ENCODE results near the gene MICAL3. TPM values are rescaled to one million over a fixed set of nuclear protein-coding genes. Genes with fewer than 3 reads are reported as not detected.

The MICAL3 gene
- total and polyA plus RNA-seq, 9 of the 15 experiments (the other 6 are each of a cell fraction or from before 2014, with no cell fraction given): 0.53 to 32.1 (median 12.3) TPM

DNA sequence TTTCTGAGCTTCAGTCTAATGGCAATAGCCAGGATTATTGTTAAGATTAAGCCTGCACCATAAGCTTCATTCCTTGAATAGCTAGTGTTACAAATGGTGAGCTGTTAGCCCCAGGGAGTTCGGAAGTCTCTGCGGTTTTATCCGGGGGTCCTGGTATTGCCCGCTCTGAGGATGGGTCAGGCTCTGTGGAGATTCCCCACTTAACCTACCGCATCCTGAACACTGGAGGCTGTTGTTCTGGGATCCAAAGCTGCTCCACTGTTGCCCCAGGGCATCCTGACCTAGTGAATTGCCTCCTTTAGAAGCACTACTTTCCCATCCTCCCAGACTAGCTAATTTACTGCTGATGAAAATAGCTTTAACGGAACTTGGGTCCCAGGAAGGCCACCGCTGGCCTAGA, 38.9 kb upstream of the MICAL3 start (continued):
- no peak for TF ChIP-seq ATF2 (CRISPR knock-in tag; IDR thresholded peaks at IDR 0.05)
- no peak for TF ChIP-seq HINFP (tag; conservative IDR thresholded peaks at IDR 0.05; ENCODE audit: low read depth)
- TF ChIP-seq PHF8 (IDR thresholded peaks at IDR 0.05; ENCODE audit: borderline replicate concordance, low read length): no peak
- no peak for TF ChIP-seq HMG20A (CRISPR knock-in tag; conservative IDR thresholded peaks at IDR 0.05)
- TF ChIP-seq IFI16 (CRISPR knock-in tag; IDR thresholded peaks at IDR 0.05): no peak

DNA sequence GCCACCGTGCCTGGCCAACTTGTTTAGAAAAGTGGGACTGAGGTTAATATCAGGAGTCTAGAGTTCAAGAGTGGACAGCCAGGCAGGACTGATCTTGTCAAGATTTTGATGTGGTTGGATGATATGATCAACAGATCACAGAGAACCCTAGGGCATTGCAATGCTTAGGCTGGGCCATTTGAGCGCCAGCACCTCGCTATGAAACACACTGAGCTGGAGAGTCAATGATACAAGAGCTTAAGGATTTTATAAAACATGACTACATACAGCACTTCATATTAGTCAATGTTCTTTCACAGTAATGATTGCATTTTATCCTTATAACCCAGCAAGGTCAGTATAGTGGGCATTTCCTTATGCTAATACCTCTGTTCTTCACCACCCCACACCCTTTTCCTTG, 38.1 kb upstream of the MICAL3 start:
- FAIRE-seq: no peak
- Histone ChIP-seq H2AFZ (ENCODE audit: low read depth, low read length) (no peak overlapping the region), H3K4me1 (replicated peaks in 1 of 2; ENCODE audit: control insufficient read depth in 2 of 2, insufficient read depth in 2 of 2, low read length in 2 of 2) (no peaks in the 10 kb centered on the region), H3K79me2 (ENCODE audit: control insufficient read depth, insufficient read depth, low read length) (no peaks in the 10 kb centered on the region), H4K20me1 (replicated peaks; ENCODE audit: control insufficient read depth, insufficient read depth, low read length) (peaks cover 5% of the 10 kb centered on the region; the same call in 1 of the 2 replicates), H3K9ac (ENCODE audit: insufficient read depth in 1 of 2, low read depth in 2 of 2, low read length in 2 of 2) (no peak overlapping the region), H3K9me1 (ENCODE audit: control insufficient read depth, insufficient read depth, low read length) (no peaks in the 10 kb centered on the region), H3K36me3 (ENCODE audit: control insufficient read depth, insufficient read depth, low read length) (no peaks in the 10 kb centered on the region), H3K9me3 (replicated peaks; ENCODE audit: control insufficient read depth, insufficient read depth, low read depth, low read length) (no peaks in the 10 kb centered on the region), H3K27ac (ENCODE audit: extremely low read depth, low read depth, low read length) (no peak overlapping the region), H3K4me2 (ENCODE audit: insufficient read depth, low read length) (no peak overlapping the region), H3K27me3 (ENCODE audit: control insufficient read depth in 2 of 2, insufficient read depth in 2 of 2, low read length in 2 of 2) (peaks cover 57 to 61% of the 10 kb centered on the region in 2 experiments), H3K4me3 (no peak overlapping the region)
- intact Hi-C loops (cut with micrococcal nuclease) (loop anchor here (10.0 kb wide), 1 partner anchor 288 kb away; the partner anchor contains the start of gene BID), in situ Hi-C loops (cut with MboI) (no loop called here)
- 15% methylated on average over 3 of the region's 3 CpGs for WGBS (ENCODE audit: insufficient coverage, low coverage, missing lambda C conversion rate)
- DNase-seq (ENCODE audit: extremely low read depth in 1 of 4, low spot score in 3 of 4): no peak
- no TSS peak for BruUV-seq (replicated peaks)
- POLR2A ChIA-PET: interaction anchor here (0.6 to 1.3 kb wide), 3 partner anchors 14 to 186 kb away, joined by 3 to 4 read pairs (median 3); partner anchors contain the start of gene PEX26
- TF ChIP-seq RFX7 (CRISPR knock-in tag; IDR thresholded peaks at IDR 0.05) (no peak), ZBTB1 (CRISPR knock-in tag; IDR thresholded peaks at IDR 0.05; ENCODE audit: borderline replicate concordance, low read depth) (no peak)
- CTCF ChIA-PET (ENCODE audit: low intra/inter-chr PET ratio): interaction anchor here (0.5 to 0.6 kb wide), 2 partner anchors 12 to 32 kb away, joined by 3 to 4 read pairs; no protein-coding TSS in a partner anchor
- ATAC-seq: no peak

Measured in K562 (cell line).